H1 (cell line): ENCODE results near the gene PPM1G. TPM values are rescaled to one million over a fixed set of nuclear protein-coding genes. Genes with fewer than 3 reads are reported as not detected.
A peak's percentile ranks its signal among the peaks of the same experiment; 100 is the strongest.

Experiments used
- CTCF ChIA-PET: fragments of 300-600 bp; sonication (Branson Sonifier 250); formaldehyde crosslinking; loops from one replicate; lab custom pipeline; 2021; ENCODE audit not compliant: partially characterized antibody; lab: Charles Lee
- POLR2A ChIA-PET: fragments of 300-600 bp; sonication (Branson Sonifier 250); formaldehyde crosslinking; loops from one replicate; lab custom pipeline; 2021; ENCODE audit warnings: inconsistent platforms; ENCODE audit not compliant: partially characterized antibody; lab: Charles Lee
- DNase-seq, 2 experiments: peaks; one replicate each; pipeline versions ENCODE4 v3.0.0 to v3.0.0-alpha.2; 2010 to 2022; ENCODE audit warnings: low spot score in 2 of 2, low read depth in 1 of 2, mixed read lengths in 1 of 2
- FAIRE-seq: peaks from 2 replicates; lab custom pipeline; 2011; peaks lifted over from hg19 to GRCh38; lab: Jason Lieb, UNC
- H2AFZ ChIP-seq: 2 replicates; pipeline ENCODE4 v1.8.1; 2012; ENCODE audit warnings: low read length, inconsistent platforms
- H2AK5ac ChIP-seq: 2 replicates; pipeline ENCODE4 v1.6.1; 2013; ENCODE audit warnings: low read depth, low read length
- H2BK120ac ChIP-seq: replicated peaks from 2 replicates; pipeline ENCODE3; 2013; ENCODE audit warnings: low read depth, low read length, inconsistent platforms
- H2BK12ac ChIP-seq: 2 replicates; pipeline ENCODE4 v1.6.1; 2013; ENCODE audit warnings: low read depth, low read length
- H2BK15ac ChIP-seq: 2 replicates; pipeline ENCODE4 v1.6.1; 2013; ENCODE audit warnings: low read length
- H2BK20ac ChIP-seq: 2 replicates; pipeline ENCODE4 v1.6.1; 2013; ENCODE audit warnings: low read length
- H2BK5ac ChIP-seq: 2 replicates; pipeline ENCODE4 v1.6.1; 2013; ENCODE audit warnings: low read depth, low read length
- H3K14ac ChIP-seq: 2 replicates; pipeline ENCODE4 v1.6.1; 2013; ENCODE audit warnings: inconsistent platforms; ENCODE audit not compliant: insufficient read length
- H3K18ac ChIP-seq: 2 replicates; pipeline ENCODE4 v1.6.1; 2013; ENCODE audit warnings: low read length; ENCODE audit errors: extremely low read depth
- H3K23ac ChIP-seq: 2 replicates; pipeline ENCODE4 v1.6.1; 2013; ENCODE audit warnings: inconsistent platforms; ENCODE audit not compliant: insufficient read length
- H3K23me2 ChIP-seq: 2 replicates; pipeline ENCODE4 v1.6.1; 2013; ENCODE audit warnings: low read depth, low read length
- H3K27ac ChIP-seq: 2 replicates; pipeline ENCODE4 v1.6.1; 2011; ENCODE audit warnings: low read depth, low read length, inconsistent platforms
- H3K27me3 ChIP-seq, 4 experiments: replicated peaks in 1 of 4; 1 replicate in 1 of 4; 2 replicates in 3 of 4; pipeline versions ENCODE4 v1.6.1 to v1.8.1; 2011 to 2013; ENCODE audit warnings: low read length in 3 of 4, mild to moderate bottlenecking in 3 of 4, inconsistent platforms in 2 of 4, mixed read lengths in 2 of 4, moderate library complexity in 1 of 4; ENCODE audit not compliant: control insufficient read depth in 3 of 4, insufficient read depth in 3 of 4; ENCODE audit errors: extremely low read depth in 1 of 4
- H3K36me3 ChIP-seq, 4 experiments: 2 replicates each; pipeline versions ENCODE4 v1.6.1 to v1.8.1; 2011 to 2013; ENCODE audit warnings: mild to moderate bottlenecking in 4 of 4, low read length in 3 of 4, moderate library complexity in 2 of 4, control low read depth in 1 of 4, inconsistent platforms in 1 of 4; ENCODE audit not compliant: insufficient read depth in 4 of 4, control insufficient read depth in 2 of 4
- H3K4ac ChIP-seq: replicated peaks from 2 replicates; pipeline ENCODE3; 2013; ENCODE audit warnings: low read length, low read depth, mixed read lengths, inconsistent platforms; ENCODE audit not compliant: insufficient read length
- H3K4me1 ChIP-seq, 4 experiments: replicated peaks in 1 of 4; 1 replicate in 1 of 4; 2 replicates in 3 of 4; pipeline versions ENCODE4 v1.6.1 to v1.8.1; 2011 to 2013; ENCODE audit warnings: low read length in 3 of 4, inconsistent platforms in 2 of 4, mixed read lengths in 1 of 4; ENCODE audit not compliant: insufficient read depth in 4 of 4, control insufficient read depth in 3 of 4
- H3K4me2 ChIP-seq, 2 experiments: 2 replicates each; pipeline versions ENCODE4 v1.6.1 to v1.8.1; 2011 to 2013; ENCODE audit warnings: low read depth in 2 of 2, low read length in 2 of 2, control low read depth in 1 of 2, inconsistent platforms in 1 of 2, mild to moderate bottlenecking in 1 of 2; ENCODE audit not compliant: insufficient read depth in 1 of 2
- H3K4me3 ChIP-seq, 4 experiments: fragments of 200-600, 300-600 bp in 1 of 4; sonication (generic), shearing (Covaris generic), sonication (Bioruptor Twin) in 1 of 4; 2 replicates each; pipeline versions ENCODE4 v1.5.1 to v1.8.1; 2011 to 2016; ENCODE audit warnings: low read length in 4 of 4, low read depth in 3 of 4, control low read depth in 2 of 4, inconsistent platforms in 2 of 4, mild to moderate bottlenecking in 2 of 4, mixed read lengths in 1 of 4, moderate library complexity in 1 of 4; ENCODE audit not compliant: insufficient read depth in 2 of 4; ENCODE audit errors: extremely low read depth in 1 of 4
- H3K56ac ChIP-seq: replicated peaks from 2 replicates; pipeline ENCODE3; 2013; ENCODE audit warnings: low read depth, mild to moderate bottlenecking, mixed read lengths, low read length, inconsistent platforms; ENCODE audit not compliant: insufficient read length
- H3K79me1 ChIP-seq: 2 replicates; pipeline ENCODE4 v1.6.1; 2013; ENCODE audit warnings: low read depth, low read length, control low read depth
- H3K79me2 ChIP-seq, 2 experiments: 2 replicates each; pipeline versions ENCODE4 v1.6.1 to v1.8.1; 2012 to 2013; ENCODE audit warnings: low read length in 2 of 2, mild to moderate bottlenecking in 2 of 2, inconsistent platforms in 1 of 2; ENCODE audit not compliant: insufficient read depth in 2 of 2, control insufficient read depth in 1 of 2
- H3K9ac ChIP-seq, 4 experiments: replicated peaks in 1 of 4; 1 replicate in 1 of 4; 2 replicates in 3 of 4; pipeline versions ENCODE4 v1.6.1 to v1.8.1; 2011 to 2013; ENCODE audit warnings: low read depth in 3 of 4, low read length in 3 of 4, control low read depth in 2 of 4, mild to moderate bottlenecking in 2 of 4, moderate library complexity in 2 of 4, inconsistent platforms in 1 of 4; ENCODE audit errors: extremely low read depth in 1 of 4
- H3K9me3 ChIP-seq, 2 experiments: 2 replicates each; pipeline versions ENCODE4 v1.6.1 to v1.8.1; 2012 to 2013; ENCODE audit warnings: mild to moderate bottlenecking in 2 of 2, moderate library complexity in 2 of 2, control low read depth in 1 of 2, inconsistent platforms in 1 of 2, low read depth in 1 of 2, low read length in 1 of 2, mixed read lengths in 1 of 2; ENCODE audit not compliant: insufficient read depth in 2 of 2
- H4K20me1 ChIP-seq, 2 experiments: replicated peaks in 1 of 2; 2 replicates each; pipeline versions ENCODE3 to v1.8.1; 2011 to 2013; ENCODE audit warnings: inconsistent platforms in 2 of 2, low read length in 2 of 2, mild to moderate bottlenecking in 1 of 2; ENCODE audit not compliant: insufficient read depth in 2 of 2, control insufficient read depth in 1 of 2
- H4K5ac ChIP-seq: 2 replicates; pipeline ENCODE4 v1.6.1; 2013; ENCODE audit warnings: low read length, low read depth, mixed read lengths, inconsistent platforms; ENCODE audit not compliant: insufficient read length
- H4K8ac ChIP-seq: 2 replicates; pipeline ENCODE4 v1.8.0; 2013; ENCODE audit warnings: mild to moderate bottlenecking, moderate library complexity, low read length, inconsistent platforms; ENCODE audit not compliant: insufficient read depth; ENCODE audit errors: extremely low read depth
- H4K91ac ChIP-seq: replicated peaks from 2 replicates; pipeline ENCODE3; 2013; ENCODE audit warnings: low read length, mixed read lengths, inconsistent platforms; ENCODE audit not compliant: insufficient read length
- PHF8 ChIP-seq: fragments of 200-600 bp; sonication (generic); conservative IDR thresholded peaks from 2 replicates; pipeline ENCODE4 v1.7.1; 2012; ENCODE audit warnings: low read depth, mild to moderate bottlenecking, inconsistent platforms, low read length, moderate library complexity
- POLR2AphosphoS5 ChIP-seq: IDR thresholded peaks from 2 replicates; pipeline ENCODE4 v1.6.1; 2011; ENCODE audit warnings: low read depth, low read length
- RBBP5 ChIP-seq: IDR thresholded peaks from 2 replicates; pipeline ENCODE4 v1.7.1; 2012; ENCODE audit warnings: low read depth, mild to moderate bottlenecking, inconsistent platforms, low read length, moderate library complexity, borderline replicate concordance
- SAP30 ChIP-seq: fragments of 300-600 bp; sonication (generic); IDR thresholded peaks from 2 replicates; pipeline ENCODE4 v1.7.1; 2012; ENCODE audit warnings: low read length, moderate library complexity, mild to moderate bottlenecking, inconsistent platforms; ENCODE audit not compliant: insufficient read depth, insufficient replicate concordance
- WGBS, 2 experiments: shearing (Covaris generic) in 1 of 2; methylation state at CpG; one replicate each; pipeline versions ENCODE4 v1.1.6 to v1.1.7; 2013 to 2015; ENCODE audit warnings: low lambda C conversion rate in 2 of 2, mixed read lengths in 2 of 2, inconsistent platforms in 1 of 2, low coverage in 1 of 2, missing lambda C conversion rate in 1 of 2; ENCODE audit not compliant: insufficient replicate concordance in 2 of 2, insufficient coverage in 1 of 2, insufficient read length in 1 of 2; ENCODE audit errors: extremely low coverage in 1 of 2, missing lambda C conversion rate in 1 of 2; 5-methylcytosine and 5-hydroxymethylcytosine counted together
- polyA plus RNA-seq, 7 experiments: library from polyadenylated mRNA; depleted of rRNA in 3 of 7; stranded (reverse) in 5 of 7; unstranded in 2 of 7; fragments of >200 nt in 5 of 7; fragments of 200-250 nt in 2 of 7; gene quantifications; 1 replicate in 5 of 7; 2 replicates in 1 of 7; 4 replicates in 1 of 7; pipeline versions ENCODE4 v1.2.1 to v1.2.3, GENCODE V29; 2011 to 2013; ENCODE audit warnings: missing spikeins in 2 of 7, mixed read lengths in 2 of 7
- total RNA-seq: library from RNA; stranded (reverse); fragmentation: NEBNext Ultra II Directional; extraction: Animal tissue kit (Norgen Biotek cat#: 25700); gene quantifications from 2 replicates; pipeline ENCODE4 v1.2.1, GENCODE V29; 2021

The PPM1G gene
- total and polyA plus RNA-seq, 2 of the 8 experiments (the other 6 are each of a cell fraction or from before 2014, with no cell fraction given) = 73.3 to 203 TPM

GRCh38 chr2:27379836-27380625, 29.4 kb downstream of the PPM1G start:
- peak overlapping the region; percentile 98; the same call in 1 of the 2 replicates for H4K8ac ChIP-seq
- H3K4me3 ChIP-seq = peak overlapping the region; percentile 65 to 96 (median 82)
- POLR2A ChIA-PET = interaction anchor here (0.7 to 9.5 kb wide), 31 partner anchors 8 to 283 kb away, joined by 3 to 114 read pairs (median 4); partner anchors contain the start of genes CCDC121, EIF2B4, GPN1 and GTF3C2
- H2BK15ac ChIP-seq = 0 out of 2 replicates have a peak overlapping the region, but pooled peaks have one; percentile 92
- no peak overlapping the region for H3K23ac ChIP-seq
- no peak overlapping the region for H2AK5ac ChIP-seq
- H2BK5ac ChIP-seq = peak overlapping the region; percentile 92
- peak overlapping the region; percentile 90; the same call in 1 of the 2 replicates for H3K18ac ChIP-seq
- peak overlapping the region; percentile 61 for H3K4ac ChIP-seq
- H3K14ac ChIP-seq = peak overlapping the region; percentile 0
- no peak overlapping the region for H2BK120ac ChIP-seq
- H2AFZ ChIP-seq = no peak overlapping the region
- no peak overlapping the region for H2BK20ac ChIP-seq
- peak overlapping the region; percentile 85 for H3K27ac ChIP-seq
- H3K79me1 ChIP-seq = peaks cover 8% of the 10 kb centered on the region; the same call in 1 of the 2 replicates
- peaks cover 0 to 12% of the 10 kb centered on the region in 2 experiments; a peak in 2 of 4 replicates for H3K79me2 ChIP-seq
- peaks cover 4 to 8% of the 10 kb centered on the region in 2 experiments for H4K20me1 ChIP-seq
- DNase-seq (no peak), FAIRE-seq (peak; percentile 63)
- peak overlapping the region; percentile 63 for H3K56ac ChIP-seq
- H3K27me3 ChIP-seq = no peaks in the 10 kb centered on the region
- 0 out of 2 replicates have a peak overlapping the region, but pooled peaks have one; percentile 27 for H2BK12ac ChIP-seq
- CTCF ChIA-PET = interaction anchor here (0.7 to 1.4 kb wide), 10 partner anchors 8 to 69 kb away, joined by 3 to 9 read pairs (median 3); partner anchors contain the start of gene GTF3C2
- peaks cover 0 to 8% (median 2%) of the 10 kb centered on the region in 4 experiments; a peak in 5 of 7 replicates for H3K4me1 ChIP-seq
- 8% methylated on average over 17 of the region's 35 CpGs; no CpG with 5 or more reads in 1 of the 2 experiments for WGBS, 2 experiments
- H3K9me3 ChIP-seq = no peaks in the 10 kb centered on the region
- H3K4me2 ChIP-seq = peak overlapping the region; percentile 88 to 96
- H3K23me2 ChIP-seq = peaks cover 7% of the 10 kb centered on the region
- H3K36me3 ChIP-seq = peaks cover 46 to 70% (median 61%) of the 10 kb centered on the region in 4 experiments
- peak overlapping the region; percentile 72 for H4K5ac ChIP-seq
- H3K9ac ChIP-seq = peak overlapping the region; percentile 78 to 89 (median 84)
- H4K91ac ChIP-seq = peak overlapping the region; percentile 1
- TF ChIP-seq SAP30 (peak; percentile 16), RBBP5 (peak; percentile 5; the same call in 1 of the 2 replicates), PHF8 (peak; percentile 80), POLR2AphosphoS5 (peak; percentile 47; the same call in 1 of the 2 replicates)
